OCI-M2 (cell line): Measurements from ENCODE around the gene SPATA19.

Source experiments
- DNase-seq: peaks from one replicate; lab custom pipeline; 2025; ENCODE audit not compliant: unreplicated experiment; lab: John Stamatoyannopoulos, UW

Gene SPATA19

GRCh38 chr11:133835593-133836548 is 9.4 kb downstream of the SPATA19 start:
- DNase-seq, result no peak

- no peak for DNase-seq
Measured at GRCh38 chr11:133834682-133835592, 10.4 kb downstream of the SPATA19 start.

- no peak for DNase-seq
Measured at GRCh38 chr11:133833898-133834681, 11.2 kb downstream of the SPATA19 start.

- DNase-seq, result no peak
Measured at GRCh38 chr11:133832991-133833897, 12.1 kb downstream of the SPATA19 start.

GRCh38 chr11:133832096-133832990 is 13.0 kb downstream of the SPATA19 start:
- DNase-seq, result no peak

- DNase-seq, result no peak
Measured at GRCh38 chr11:133830931-133831907, 14.1 kb downstream of the SPATA19 start.

GRCh38 chr11:133829566-133829965 is 15.7 kb downstream of the SPATA19 start:
- DNase-seq, result no peak

GRCh38 chr11:133828871-133829270 is 16.4 kb downstream of the SPATA19 start:
- DNase-seq, result no peak

GRCh38 chr11:133827556-133827955 is 17.8 kb downstream of the SPATA19 start:
- DNase-seq, result no peak

- DNase-seq, result no peak
Measured at GRCh38 chr11:133826866-133827265, 18.4 kb downstream of the SPATA19 start.

GRCh38 chr11:133825666-133826065 is 19.6 kb downstream of the SPATA19 start:
- no peak for DNase-seq

GRCh38 chr11:133825156-133825555 is 20.2 kb downstream of the SPATA19 start:
- no peak for DNase-seq

- DNase-seq, result no peak
Measured at GRCh38 chr11:133824593-133824992, 20.7 kb downstream of the SPATA19 start.

GRCh38 chr11:133823614-133824013 is 21.7 kb downstream of the SPATA19 start:
- no peak for DNase-seq

- no peak for DNase-seq
Measured at GRCh38 chr11:133823211-133823610, 22.1 kb downstream of the SPATA19 start.

GRCh38 chr11:133821776-133822175 is 23.5 kb downstream of the SPATA19 start:
- no peak for DNase-seq

- DNase-seq, result no peak
Measured at GRCh38 chr11:133819746-133820315, 25.5 kb downstream of the SPATA19 start.
